Ovary (tissue), 9 donors: ENCODE results near the gene SMIM8. TPM values are rescaled to one million over a fixed set of nuclear protein-coding genes. Genes with fewer than 3 reads are reported as not detected.

Experiments used
- DNase-seq, 5 donors: peaks; one replicate each; pipeline ENCODE4 v3.0.0-alpha.2; 2019 to 2020
- H3K27ac ChIP-seq, 2 donors: fragments of 200-600 bp; one replicate each; pipeline versions ENCODE4 v1.5.1 to v1.8.0; 2019 to 2022
- H3K27me3 ChIP-seq: fragments of 200-600 bp; one replicate; pipeline ENCODE4 v1.8.0; 2022
- H3K36me3 ChIP-seq: fragments of 200-600 bp; sonication (generic); one replicate; pipeline ENCODE4 v1.5.1; 2019
- H3K4me1 ChIP-seq: one replicate; pipeline ENCODE4 v1.8.1; 2013; ENCODE audit warnings: mild to moderate bottlenecking, moderate library complexity; ENCODE audit not compliant: insufficient read depth
- H3K4me3 ChIP-seq: fragments of 200-600 bp; sonication (generic); one replicate; pipeline ENCODE4 v1.5.1; 2017
- H3K9me3 ChIP-seq, 2 donors: fragments of 200-600 bp in 1 of 2; sonication (generic) in 1 of 2; one replicate each; pipeline versions ENCODE4 v1.5.1 to v1.8.1; 2013 to 2019; ENCODE audit warnings: mild to moderate bottlenecking in 1 of 2, moderate library complexity in 1 of 2
- CTCF ChIP-seq, 3 donors: fragments of 450-650 bp in 2 of 3; fragments of 200-600 bp in 1 of 3; IDR thresholded peaks; one replicate each; pipeline versions ENCODE4 v1.5.1 to v1.8.0; 2016 to 2022; ENCODE audit warnings: antibody characterized with exemption in 3 of 3, mild to moderate bottlenecking in 1 of 3
- EP300 ChIP-seq: sonication (generic); formaldehyde crosslinking; IDR thresholded peaks from one replicate; pipeline ENCODE4 v1.6.1; 2017; ENCODE audit warnings: antibody characterized with exemption
- POLR2A ChIP-seq: fragments of 450-650 bp; IDR thresholded peaks from one replicate; pipeline ENCODE4 v1.6.1; 2017; ENCODE audit warnings: antibody characterized with exemption, mild to moderate bottlenecking, moderate library complexity
- WGBS, 3 donors: extraction: QIAGEN DNeasy Blood & Tissue Kit in 1 of 3; methylation state at CpG; one replicate each; pipeline versions ENCODE4 v1.1.5 to v1.1.7; 2013 to 2017; 5-methylcytosine and 5-hydroxymethylcytosine counted together
- intact Hi-C, 4 donors: fragments of 100-400 bp; cut with DNase I; formaldehyde crosslinking; loops; one replicate each; pipeline versions ENCODE4 v1.11.0 to v1.15.1; 2022 to 2023
- polyA plus RNA-seq, 2 donors: library from polyadenylated mRNA; stranded (reverse); fragments of 200-250 nt in 1 of 2; fragments of 350-450 nt in 1 of 2; fragmentation: Illumina TruSeq in 1 of 2; extraction: RNeasy Lipid Tissue Mini Kit (QIAGEN cat#74804) in 1 of 2; gene quantifications; one replicate each; pipeline ENCODE4 v1.2.3, GENCODE V29; 2013 to 2014
- total RNA-seq, 7 donors: library from RNA; depleted of rRNA in 2 of 7; stranded (reverse); fragments of >200 nt in 2 of 7; fragmentation: NEBNext Ultra II Directional in 3 of 7; extraction: Animal tissue kit (Norgen Biotek cat#: 25700) in 3 of 7; gene quantifications; one replicate each; pipeline versions ENCODE4 v1.1.0 to v1.2.4, GENCODE V29; 2016 to 2023
- donor health status: DM: no; HTN: no; CAD: no; lungs with moderate emphysema.
- donor health status: DM: no; HTN: no; CAD: no.
- donor health status: Bipolar disorder and iron deficiency.
- donor health status: DM: yes; HTN: yes; CAD: no.
- donor health status: DM: no; HTN: no; CAD: no.
- donor health status: DM: yes; HTN: yes; CAD: no.

The SMIM8 gene
- total and polyA plus RNA-seq, 9 donors: 5.9 to 18.6 (median 12.2) TPM

- no peaks in the 10 kb centered on the region for H3K9me3 ChIP-seq
- WGBS, 3 donors: 86 to 92% (median 87%) methylated on average over 3 of the region's 3 CpGs
- H3K27ac ChIP-seq: no peak overlapping the region
- no peak overlapping the region for H3K4me3 ChIP-seq
- no peak for TF ChIP-seq EP300
- TF ChIP-seq CTCF (IDR thresholded peaks at IDR 0.05): no peak
- no peak for TF ChIP-seq POLR2A
- H3K4me1 ChIP-seq: peaks cover 1% of the 10 kb centered on the region
- DNase-seq: no peak
- no peaks in the 10 kb centered on the region for H3K27me3 ChIP-seq
- no peaks in the 10 kb centered on the region for H3K36me3 ChIP-seq
- intact Hi-C loops: no loop called here
These were observed 24.3 kb downstream of the SMIM8 start for GRCh38 chr6:87346700-87347099.

GRCh38 chr6:87349896-87350295, 27.5 kb downstream of the SMIM8 start:
- no peaks in the 10 kb centered on the region for H3K9me3 ChIP-seq
- no peak overlapping the region for H3K27ac ChIP-seq
- H3K27me3 ChIP-seq: no peaks in the 10 kb centered on the region
- intact Hi-C loops: no loop called here
- no peak for TF ChIP-seq EP300
- TF ChIP-seq CTCF (IDR thresholded peaks at IDR 0.05): no peak
- DNase-seq: no peak
- no peaks in the 10 kb centered on the region for H3K4me1 ChIP-seq
- WGBS, 3 donors: 93 to 99% (median 99%) methylated on average over 2 of the region's 2 CpGs
- H3K36me3 ChIP-seq: no peaks in the 10 kb centered on the region
- H3K4me3 ChIP-seq: no peak overlapping the region

GRCh38 chr6:87350516-87350915, 28.1 kb downstream of the SMIM8 start:
- DNase-seq: no peak
- H3K36me3 ChIP-seq: no peaks in the 10 kb centered on the region
- H3K27me3 ChIP-seq: no peaks in the 10 kb centered on the region
- TF ChIP-seq POLR2A (no peak), CTCF (IDR thresholded peaks at IDR 0.05) (no peak), EP300 (no peak)
- no peak overlapping the region for H3K4me3 ChIP-seq
- no peak overlapping the region for H3K27ac ChIP-seq
- intact Hi-C loops: no loop called here
- H3K4me1 ChIP-seq: no peaks in the 10 kb centered on the region
- H3K9me3 ChIP-seq: no peaks in the 10 kb centered on the region

GRCh38 chr6:87351583-87351982, 29.2 kb downstream of the SMIM8 start:
- no peak overlapping the region for H3K4me3 ChIP-seq
- WGBS, 3 donors: 94 to 100% (median 95%) methylated on average over 1 of the region's 1 CpG
- H3K27ac ChIP-seq: no peak overlapping the region
- TF ChIP-seq EP300 (no peak), CTCF (IDR thresholded peaks at IDR 0.05) (no peak), POLR2A (no peak)
- no peaks in the 10 kb centered on the region for H3K36me3 ChIP-seq
- intact Hi-C loops: no loop called here
- no peaks in the 10 kb centered on the region for H3K9me3 ChIP-seq
- no peaks in the 10 kb centered on the region for H3K4me1 ChIP-seq
- DNase-seq: no peak
- no peaks in the 10 kb centered on the region for H3K27me3 ChIP-seq

GRCh38 chr6:87356181-87356580, 33.8 kb downstream of the SMIM8 start:
- no peak for DNase-seq
- no peaks in the 10 kb centered on the region for H3K9me3 ChIP-seq
- intact Hi-C loops: no loop called here
- no peak overlapping the region for H3K27ac ChIP-seq
- H3K36me3 ChIP-seq: no peaks in the 10 kb centered on the region
- no peak overlapping the region for H3K4me3 ChIP-seq
- TF ChIP-seq POLR2A (no peak), CTCF (IDR thresholded peaks at IDR 0.05) (no peak), EP300 (no peak)
- H3K4me1 ChIP-seq: no peaks in the 10 kb centered on the region
- 91 to 95% (median 91%) methylated on average over 4 of the region's 4 CpGs for WGBS, 3 donors
- H3K27me3 ChIP-seq: no peaks in the 10 kb centered on the region
